Esophagus muscularis mucosa (tissue), 3 donors: ENCODE results near the gene CHAD.

ENCODE experiments used
- CTCF ChIP-seq, 3 experiments: fragments of 200-600 bp in 2 of 3; fragments of 450-650 bp in 1 of 3; sonication (generic) in 2 of 3; IDR thresholded peaks; one replicate each; pipeline ENCODE4 v1.5.1; 2017 to 2019; ENCODE audit warnings: antibody characterized with exemption in 3 of 3, mild to moderate bottlenecking in 2 of 3, moderate library complexity in 1 of 3
- POLR2A ChIP-seq: fragments of 450-650 bp; IDR thresholded peaks from one replicate; pipeline ENCODE4 v1.6.1; 2017; ENCODE audit warnings: antibody characterized with exemption, moderate library complexity, mild to moderate bottlenecking, low read depth
- POLR2AphosphoS5 ChIP-seq, 2 donors: sonication (generic); formaldehyde crosslinking; IDR thresholded peaks; one replicate each; pipeline ENCODE4 v1.6.1; 2017; ENCODE audit warnings: antibody characterized with exemption in 2 of 2

- no peak for TF ChIP-seq CTCF (IDR thresholded peaks at IDR 0.05)
- no peak for TF ChIP-seq POLR2AphosphoS5 (IDR thresholded peaks at IDR 0.05)
- no peak for TF ChIP-seq POLR2A
These were observed 31.3 kb downstream of the CHAD start for GRCh38 chr17:50437409-50437808.
